Stimulated activated naive CD4-positive, alpha-beta T cell treated with Interleukin-2 at 50 U/mL for 16 hours (primary cell): ENCODE measurements around the gene PCGF3.
"Not testable (repeated sequence)": the region's sequence is repeated elsewhere in the genome, so short reads cannot be mapped to it uniquely, and the experiment has no call there.

ENCODE experiments used
- DNase-seq: peaks from one replicate; lab custom pipeline; 2025; lab: John Stamatoyannopoulos, UW

PCGF3 gene

DNA sequence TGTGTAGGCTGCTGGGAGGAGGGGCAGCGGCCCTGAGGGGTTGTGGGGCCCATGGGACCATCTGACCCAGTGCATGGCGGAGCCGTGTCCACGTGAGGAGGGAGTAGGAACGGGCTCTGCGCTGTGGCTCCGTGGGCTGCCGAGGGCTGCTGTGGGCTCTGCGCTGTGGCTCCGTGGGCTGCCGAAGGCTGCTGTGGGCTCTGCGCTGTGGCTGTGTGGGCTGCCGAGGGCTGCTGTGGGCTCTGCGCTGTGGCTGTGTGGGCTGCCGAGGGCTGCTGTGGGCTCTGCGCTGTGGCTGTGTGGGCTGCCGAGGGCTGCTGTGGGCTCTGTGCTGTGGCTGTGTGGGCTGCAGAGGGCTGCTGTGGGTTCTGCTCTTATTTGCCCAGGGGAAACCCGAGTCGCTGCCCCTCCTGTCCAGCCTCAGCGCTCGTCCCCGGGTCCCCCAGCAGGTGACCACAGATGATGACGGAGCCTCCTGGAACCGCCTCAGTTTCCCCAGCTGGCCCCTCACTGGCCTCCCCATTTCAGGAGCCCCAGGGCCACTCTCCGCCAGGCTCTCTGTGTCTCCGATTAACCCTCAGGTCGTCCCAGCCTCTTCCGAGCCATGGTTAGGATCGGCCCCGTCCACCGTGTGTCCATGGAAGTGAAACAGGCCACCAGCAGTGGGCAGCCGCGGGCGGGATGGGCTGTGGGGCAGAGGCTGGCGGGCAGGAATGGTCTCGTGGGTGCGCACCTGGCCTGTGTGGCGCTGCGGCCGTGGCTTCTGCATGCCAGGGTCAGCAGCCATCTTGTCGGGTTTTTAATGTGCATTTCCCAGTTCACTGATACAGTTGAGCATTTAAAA lies 20.0 kb downstream of the PCGF3 start:
- DNase-seq = no peak

DNA sequence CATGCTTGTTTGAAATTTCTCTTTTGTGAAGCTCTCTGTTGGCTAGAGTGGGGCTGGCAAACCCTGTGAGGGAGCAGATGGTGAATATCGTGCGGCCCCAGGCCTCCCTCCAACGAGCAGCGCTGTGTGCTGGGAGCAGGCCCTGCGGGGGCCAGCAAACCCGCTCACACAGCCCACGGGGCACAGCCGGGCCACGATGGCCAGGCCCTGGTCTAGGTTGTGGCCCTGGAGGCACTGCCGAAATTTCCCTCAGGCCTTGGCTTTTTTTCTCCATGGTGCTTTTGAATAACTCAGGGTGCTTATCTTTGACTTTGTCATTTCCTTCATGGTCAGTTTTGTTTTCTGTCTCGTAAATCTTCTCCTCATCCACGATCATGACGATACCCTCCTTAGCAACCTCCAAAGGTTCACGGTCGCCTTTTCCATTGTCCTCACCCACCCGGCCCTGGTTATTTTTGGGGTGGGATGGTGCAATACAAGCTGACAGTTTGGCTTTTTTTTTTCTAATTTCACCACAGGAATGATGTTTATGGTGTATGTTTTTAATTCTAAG lies 20.7 kb downstream of the PCGF3 start:
- DNase-seq = no peak

- no peak for DNase-seq
Measured at GRCh38 chr4:726838-727237, 21.2 kb downstream of the PCGF3 start.

- DNase-seq = no peak
Measured at GRCh38 chr4:727576-727975, 21.9 kb downstream of the PCGF3 start.

- DNase-seq = no peak
Measured at GRCh38 chr4:729336-730315, 24.0 kb downstream of the PCGF3 start.

DNA sequence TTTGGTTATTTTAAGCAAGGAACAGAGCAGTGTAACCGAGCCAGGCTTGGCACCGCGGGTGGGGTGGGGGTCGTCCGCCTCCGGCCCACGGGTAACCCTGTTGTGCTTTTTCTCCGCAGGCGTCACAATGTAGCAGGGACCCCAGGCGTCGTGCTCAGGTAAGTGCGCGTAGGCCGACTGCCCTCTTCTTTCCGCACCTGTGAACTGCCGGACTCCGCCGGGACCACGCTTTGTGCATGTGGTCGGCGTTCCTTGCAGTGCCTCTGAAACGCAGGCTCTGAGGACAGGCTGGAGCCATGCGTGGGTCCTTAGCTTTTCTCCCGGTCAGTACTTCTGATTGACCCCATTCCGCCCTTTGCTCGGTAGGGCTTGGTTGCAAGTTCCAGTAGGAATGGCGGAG lies 24.9 kb downstream of the PCGF3 start:
- DNase-seq = no peak

GRCh38 chr4:730946-731904 lies 25.6 kb downstream of the PCGF3 start:
- DNase-seq = not testable (repeated sequence)

GRCh38 chr4:731954-732353 lies 26.3 kb downstream of the PCGF3 start:
- not testable (repeated sequence) for DNase-seq

- no peak for DNase-seq
Measured at GRCh38 chr4:732486-732885, 26.9 kb downstream of the PCGF3 start.

- no peak for DNase-seq
Measured at GRCh38 chr4:732911-733630, 27.4 kb downstream of the PCGF3 start.

DNA sequence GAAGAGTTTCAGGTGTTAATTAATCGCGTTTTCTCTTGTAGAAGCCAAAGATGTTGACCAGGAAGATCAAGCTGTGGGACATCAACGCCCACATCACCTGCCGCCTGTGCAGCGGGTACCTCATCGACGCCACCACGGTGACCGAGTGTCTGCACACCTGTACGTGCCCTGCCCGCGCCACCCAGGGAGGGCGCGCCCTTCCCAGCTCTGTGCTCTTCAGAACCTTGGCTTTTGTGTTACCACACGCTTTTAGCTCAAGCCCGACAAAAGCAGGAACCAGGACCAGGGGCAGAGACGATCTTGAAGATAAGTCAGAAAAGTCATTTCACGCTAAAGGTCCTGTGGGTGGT lies 28.0 kb downstream of the PCGF3 start:
- no peak for DNase-seq

DNA sequence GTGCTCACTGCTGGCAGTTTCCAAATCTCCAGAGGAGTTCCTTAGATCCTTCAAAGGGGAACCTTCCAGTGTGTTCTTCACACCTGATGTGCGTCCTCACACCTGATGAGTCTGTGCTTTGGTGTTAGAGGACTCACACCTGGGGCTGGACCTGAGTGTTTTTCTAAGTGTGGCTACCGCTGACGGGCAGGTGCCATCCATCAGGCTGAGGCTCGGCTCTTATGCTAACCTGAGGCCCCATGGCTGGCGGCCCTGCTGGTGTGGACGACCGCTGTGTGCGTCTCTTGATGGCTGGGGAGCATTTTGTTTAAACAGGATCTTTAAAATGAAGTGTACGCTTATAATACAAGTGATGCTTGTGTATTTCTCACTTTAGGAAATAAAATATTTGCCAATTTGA lies 28.4 kb downstream of the PCGF3 start:
- DNase-seq = no peak

DNA sequence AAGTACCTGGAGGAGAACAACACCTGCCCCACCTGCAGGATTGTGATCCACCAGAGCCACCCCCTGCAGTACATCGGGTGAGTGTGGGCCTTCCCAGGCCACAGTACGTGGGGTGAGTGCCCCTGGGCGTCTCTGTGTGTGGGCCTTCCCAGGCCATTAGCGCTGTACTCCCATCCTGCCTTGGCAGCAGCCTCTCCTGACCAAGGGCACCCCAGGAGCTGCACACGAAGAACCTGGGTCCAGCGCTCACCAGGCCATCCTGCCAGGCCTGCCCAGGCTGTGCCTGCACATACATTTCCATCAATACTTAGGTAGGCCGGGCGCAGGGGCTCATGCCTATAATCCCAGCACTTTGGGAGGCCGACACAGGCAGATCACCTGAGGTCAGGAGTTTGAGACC lies 29.3 kb downstream of the PCGF3 start:
- no peak for DNase-seq

GRCh38 chr4:735583-735982 lies 30.0 kb downstream of the PCGF3 start:
- no peak for DNase-seq

- not testable (repeated sequence) for DNase-seq
Measured at GRCh38 chr4:736561-736960, 30.9 kb downstream of the PCGF3 start.

GRCh38 chr4:738781-739280 lies 33.2 kb downstream of the PCGF3 start:
- DNase-seq = no peak

DNA sequence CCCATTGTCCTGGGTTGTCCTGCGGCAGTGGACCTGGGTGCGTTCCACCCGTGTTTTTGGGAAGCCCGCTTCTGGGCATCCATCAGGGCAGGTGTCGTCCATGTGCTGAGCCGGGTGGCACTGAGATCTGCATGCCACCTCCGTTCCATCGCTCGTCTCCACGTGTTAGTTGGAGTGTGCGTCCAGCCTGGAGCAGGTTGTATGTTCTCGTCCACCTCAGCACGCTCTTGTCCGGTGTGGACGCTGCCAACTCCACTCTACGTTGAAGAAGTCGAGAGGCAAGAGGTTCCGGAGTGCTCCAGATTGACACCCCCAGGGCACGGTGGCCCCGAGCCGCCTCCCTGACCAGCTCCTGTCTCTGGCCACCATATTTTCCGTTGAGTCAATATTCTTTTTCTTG lies 33.9 kb downstream of the PCGF3 start:
- no peak for DNase-seq

- no peak for DNase-seq
Measured at GRCh38 chr4:740011-740410, 34.4 kb downstream of the PCGF3 start.

DNA sequence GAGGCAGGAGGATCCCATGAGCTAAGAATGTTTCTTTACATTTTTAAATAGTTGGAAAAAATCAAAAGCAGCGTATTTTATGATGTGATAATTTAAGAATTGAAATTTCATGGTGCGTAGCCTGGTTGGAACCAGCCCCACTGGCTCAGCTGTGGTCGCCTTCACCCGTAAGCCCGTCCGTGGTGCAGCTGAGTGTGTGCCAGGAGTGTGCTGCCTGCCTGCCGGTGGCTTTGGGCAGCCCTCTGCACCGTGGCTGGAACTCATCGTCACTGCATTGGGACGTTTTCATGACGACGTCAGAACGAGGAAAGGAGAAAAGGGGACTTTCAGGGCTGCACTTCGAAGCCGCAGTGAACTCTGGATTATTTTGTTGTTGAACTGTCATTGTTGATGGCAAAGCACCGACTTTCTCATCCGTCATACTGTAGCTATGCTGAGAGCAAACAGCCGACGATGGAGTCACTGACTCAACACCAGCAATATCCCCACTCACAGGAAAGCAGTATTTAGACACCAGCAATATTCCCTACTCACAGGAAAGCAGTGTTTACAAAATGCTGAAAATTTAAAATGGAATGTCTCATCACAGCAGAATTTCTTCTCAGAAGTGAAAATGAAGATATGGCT lies 35.1 kb downstream of the PCGF3 start:
- DNase-seq = no peak

DNA sequence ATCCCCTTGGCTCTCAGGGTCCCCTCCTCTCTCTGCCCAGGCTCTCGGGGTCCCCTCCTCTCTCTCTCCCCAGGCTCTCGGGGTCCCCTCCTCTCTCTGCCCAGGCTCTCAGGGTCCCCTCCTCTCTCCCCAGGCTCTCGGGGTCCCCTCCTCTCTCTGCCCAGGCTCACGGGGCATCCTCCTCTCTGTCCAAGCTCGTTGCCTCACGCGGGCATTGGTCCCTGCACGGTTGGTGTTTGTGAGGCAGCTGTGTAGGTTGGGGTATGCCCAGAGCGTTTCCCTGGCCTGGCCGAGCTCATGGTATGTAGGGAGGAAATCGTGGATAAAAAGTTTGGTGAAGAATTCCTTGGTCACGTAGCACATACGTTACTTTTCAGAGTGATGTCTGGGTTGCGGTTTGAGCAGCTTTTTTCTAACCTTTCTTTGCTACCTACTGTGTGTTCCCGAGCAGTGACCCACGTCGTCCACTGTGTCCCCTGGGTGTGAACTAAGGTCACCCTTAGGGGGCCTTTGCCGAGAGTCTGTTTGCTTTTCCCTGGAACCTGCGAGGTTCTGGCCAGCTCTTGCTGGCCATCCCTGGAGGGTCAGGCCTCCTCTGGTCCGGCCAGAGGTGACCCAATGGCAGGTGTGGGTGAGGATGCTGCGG lies 36.6 kb downstream of the PCGF3 start:
- no peak for DNase-seq
